HG03175 (cell line): Measurements from ENCODE around the gene ATP2B2.

Experiments
- ATAC-seq: cut with Tn5 transposase; IDR thresholded peaks from one replicate; pipeline ENCODE4 v1.9.1; 2021; ENCODE audit warnings: mild to moderate bottlenecking, moderate library complexity; ENCODE audit not compliant: unreplicated experiment

The ATP2B2 gene

DNA sequence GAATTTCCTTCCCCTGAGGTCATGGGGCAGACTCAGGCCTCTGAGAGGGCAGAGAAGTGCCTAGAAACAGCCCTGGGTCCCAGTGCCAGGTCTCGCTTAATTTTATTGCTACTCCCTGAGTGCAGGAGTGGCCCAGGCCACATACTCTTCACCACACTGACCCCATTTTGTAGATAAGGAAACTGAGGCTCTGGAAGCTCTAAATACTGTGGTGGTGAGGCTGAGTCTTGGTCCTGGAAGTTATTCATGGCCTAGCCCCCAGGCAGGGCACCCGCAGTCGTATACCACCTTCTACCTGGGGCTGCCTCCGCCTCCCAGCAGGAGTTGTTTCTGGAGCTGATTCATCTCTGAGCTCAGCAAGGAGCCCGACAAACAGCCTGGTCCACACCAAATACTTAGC lies 9.8 kb downstream of the ATP2B2 start:
- no peak for ATAC-seq

DNA sequence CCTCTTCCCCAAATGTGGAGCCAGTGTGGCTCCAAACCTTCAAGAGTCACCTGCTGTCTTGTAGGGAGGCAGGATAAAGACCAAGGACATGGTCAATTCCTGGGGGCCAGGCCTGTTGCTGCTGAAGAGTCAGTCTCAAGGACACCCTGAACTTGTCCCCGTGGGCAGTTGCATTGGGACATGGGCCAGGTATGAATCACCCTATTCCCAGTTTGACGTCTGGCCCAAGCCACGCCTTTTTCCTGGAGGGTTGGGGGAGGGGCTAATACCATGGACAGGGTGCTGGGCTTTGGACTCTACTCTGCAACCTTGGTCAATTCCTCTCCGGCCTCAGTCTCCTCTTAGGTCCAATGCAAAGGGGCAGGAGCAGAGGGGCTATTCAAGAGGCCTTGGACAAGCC lies 10.4 kb downstream of the ATP2B2 start:
- ATAC-seq: no peak

DNA sequence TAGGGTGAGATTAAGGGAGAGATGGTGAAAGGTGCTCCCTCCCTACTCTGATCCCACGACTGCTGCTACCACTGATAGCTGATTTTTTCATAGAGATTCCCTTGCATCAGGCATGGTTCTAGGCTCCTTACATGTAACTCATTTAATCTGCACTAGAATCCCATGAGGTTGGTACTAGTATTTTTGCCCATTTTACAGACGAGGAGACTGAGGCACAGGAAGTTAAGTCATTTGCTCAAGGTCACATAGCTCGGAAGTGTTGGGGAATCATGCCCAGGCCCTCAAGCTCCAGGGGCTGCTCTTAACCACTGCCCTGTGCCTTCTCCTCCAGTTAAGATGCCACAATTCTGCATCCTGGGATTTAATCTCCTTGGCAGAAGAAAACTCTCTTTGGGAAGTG lies 11.2 kb downstream of the ATP2B2 start:
- no peak for ATAC-seq

DNA sequence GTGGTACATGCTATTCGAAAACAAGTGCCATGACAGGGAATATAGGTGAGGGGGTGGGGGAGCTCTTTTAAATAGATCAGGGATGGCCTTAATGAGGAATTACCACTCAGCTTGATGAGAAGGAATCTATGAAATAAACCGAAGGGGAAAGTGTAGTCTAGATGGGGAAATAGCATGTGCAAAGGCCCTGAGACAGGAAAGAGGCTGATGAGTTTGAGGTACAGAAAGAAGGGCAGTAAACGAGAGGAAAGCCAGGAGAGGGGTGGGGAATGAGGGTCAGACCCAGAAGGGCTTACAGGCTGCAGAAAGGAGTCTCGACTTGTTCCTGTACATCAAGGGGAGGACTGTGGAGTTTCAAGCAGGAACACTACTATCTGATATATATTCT lies 12.2 kb downstream of the ATP2B2 start:
- ATAC-seq: no peak

- no peak for ATAC-seq
These were observed 12.8 kb downstream of the ATP2B2 start for GRCh38 chr3:10492364-10493201.

GRCh38 chr3:10489746-10490483 lies 15.5 kb downstream of the ATP2B2 start:
- no peak for ATAC-seq

- no peak for ATAC-seq
These were observed 17.3 kb downstream of the ATP2B2 start for GRCh38 chr3:10487988-10488633.

- ATAC-seq: no peak
These were observed 19.6 kb downstream of the ATP2B2 start for GRCh38 chr3:10485806-10486205.

GRCh38 chr3:10485380-10485779 lies 20.0 kb downstream of the ATP2B2 start:
- ATAC-seq: no peak

GRCh38 chr3:10484709-10485108 lies 20.7 kb downstream of the ATP2B2 start:
- ATAC-seq: no peak

- ATAC-seq: no peak
These were observed 21.6 kb downstream of the ATP2B2 start for GRCh38 chr3:10483686-10484345.

DNA sequence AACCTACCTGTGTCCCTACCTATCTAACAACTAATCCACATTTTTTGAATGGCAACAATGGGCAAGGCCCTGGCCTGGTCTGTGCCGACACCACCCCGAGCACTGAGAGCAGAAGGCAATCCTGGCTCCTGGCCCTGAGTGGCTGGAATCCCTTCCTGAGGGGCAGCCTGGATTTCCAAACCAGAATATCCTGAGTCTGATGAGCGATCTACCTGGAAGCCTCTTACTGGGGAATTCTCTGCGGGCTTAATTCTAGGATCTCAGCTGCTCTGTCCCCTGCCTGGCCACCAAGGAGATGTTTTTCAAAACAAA lies 22.1 kb downstream of the ATP2B2 start:
- ATAC-seq: no peak

DNA sequence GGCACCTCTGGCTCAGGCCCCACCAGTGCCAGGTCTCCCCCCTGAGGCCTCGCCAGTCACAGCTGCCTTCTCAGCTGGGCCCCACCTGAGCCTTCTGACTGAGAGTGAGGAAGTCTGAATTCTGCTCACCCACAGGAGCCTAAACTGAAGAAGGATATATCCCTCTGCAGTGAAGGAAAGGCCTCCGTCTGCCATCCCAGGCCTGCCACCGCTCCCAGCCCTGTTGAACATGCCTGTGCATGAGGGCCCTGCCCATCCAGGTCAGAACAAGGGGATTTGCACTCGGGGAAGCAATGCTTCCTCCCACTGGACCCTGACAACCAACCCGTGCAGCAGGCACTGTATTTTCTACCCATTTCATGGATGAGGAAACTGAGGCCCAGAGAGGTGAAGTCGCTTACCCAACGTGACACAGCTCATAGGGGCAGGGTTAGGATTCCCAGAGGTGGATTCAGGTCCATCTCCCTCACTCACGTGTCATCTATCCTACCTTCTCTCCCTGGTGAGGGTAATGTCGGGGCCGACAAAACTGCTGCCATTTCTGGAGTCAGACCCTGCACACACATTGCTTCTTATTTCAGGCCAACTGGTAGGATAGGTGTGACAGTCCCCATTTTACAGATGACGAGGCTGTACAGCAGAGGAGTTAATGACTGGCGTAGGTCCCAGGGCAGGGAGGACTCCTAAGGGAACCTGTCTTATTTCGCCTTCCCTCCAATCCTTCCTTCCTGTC lies 22.6 kb downstream of the ATP2B2 start:
- ATAC-seq: no peak

DNA sequence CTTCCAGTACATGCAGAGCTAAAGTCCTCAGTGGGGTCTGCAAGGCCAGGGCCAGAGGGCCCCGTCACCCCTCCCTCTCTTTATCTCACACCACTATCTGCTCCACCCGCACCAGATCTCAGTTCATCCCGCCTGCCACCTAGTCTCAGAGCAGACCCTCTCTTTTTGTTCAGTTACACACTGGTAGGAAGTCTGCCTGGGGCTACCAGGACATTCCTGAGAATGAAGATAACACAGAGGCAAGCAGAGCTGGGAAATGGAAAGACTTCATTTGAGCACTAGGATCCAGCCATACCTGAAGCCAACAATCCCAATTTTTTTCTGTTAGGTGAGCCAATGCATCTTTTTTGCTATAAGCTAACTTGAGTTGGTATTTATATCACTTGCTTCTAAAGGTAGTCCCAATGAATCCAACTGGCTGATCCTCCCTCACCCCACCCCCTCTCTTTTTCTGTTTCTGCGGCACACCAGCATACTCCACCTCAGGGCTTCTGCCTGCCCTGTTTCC lies 24.5 kb downstream of the ATP2B2 start:
- no peak for ATAC-seq

- ATAC-seq: no peak
These were observed 26.1 kb downstream of the ATP2B2 start for GRCh38 chr3:10479311-10479710.

GRCh38 chr3:10475983-10476382 lies 29.4 kb downstream of the ATP2B2 start:
- ATAC-seq: no peak

DNA sequence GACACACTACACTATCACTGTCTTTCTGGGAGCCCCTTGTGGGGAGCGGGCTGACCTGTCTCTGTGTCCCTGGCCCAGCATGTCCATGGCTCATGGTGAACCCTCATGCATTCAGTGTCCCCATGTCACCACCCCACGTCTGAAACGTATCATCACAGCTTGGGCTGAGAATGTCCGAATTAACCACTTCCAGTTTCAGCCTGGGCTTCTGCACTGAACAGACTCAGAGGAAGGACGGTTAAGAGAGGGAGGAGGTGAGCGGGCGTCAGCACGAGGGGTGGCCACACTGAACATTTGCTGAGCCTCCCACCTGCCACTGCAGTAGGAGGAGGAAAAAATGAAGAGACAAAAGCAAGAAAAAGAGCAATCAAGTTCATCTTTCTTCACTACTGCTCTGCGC lies 30.5 kb downstream of the ATP2B2 start:
- ATAC-seq: no peak

GRCh38 chr3:10474275-10474646 lies 31.1 kb downstream of the ATP2B2 start:
- ATAC-seq: no peak

DNA sequence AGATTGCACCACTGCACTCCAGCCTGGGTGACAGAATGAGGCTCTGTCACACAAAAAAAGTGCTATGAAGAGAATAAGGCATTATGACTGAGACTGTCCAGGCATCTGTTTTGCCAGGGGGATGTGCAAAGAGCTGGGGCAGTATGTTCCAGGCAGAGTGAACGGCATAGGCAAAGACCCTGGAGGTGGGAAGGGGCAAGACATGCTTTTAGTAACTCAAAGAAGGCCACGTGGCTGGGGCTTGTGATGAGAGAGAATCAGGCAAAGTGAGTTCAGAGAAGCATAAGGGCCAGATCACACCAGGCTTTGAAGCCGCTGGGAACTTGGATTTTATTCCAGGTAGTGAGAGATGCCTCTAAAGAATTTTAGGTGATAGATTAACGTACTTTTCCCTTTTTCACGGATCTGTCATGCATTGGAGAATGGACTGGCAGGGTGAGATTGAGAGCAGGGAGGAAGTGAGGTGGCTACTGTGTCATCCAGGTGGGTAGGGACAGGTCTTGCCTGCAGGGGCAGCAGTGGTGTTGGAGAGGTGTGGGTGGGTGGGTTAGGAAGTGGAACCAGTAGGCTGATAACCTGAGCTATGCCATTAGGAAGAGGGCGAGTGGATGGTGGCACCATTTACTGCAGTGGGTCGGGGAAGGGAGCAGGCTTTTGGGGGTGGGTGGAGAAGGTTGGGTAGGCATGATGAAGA lies 31.7 kb downstream of the ATP2B2 start:
- ATAC-seq: no peak

DNA sequence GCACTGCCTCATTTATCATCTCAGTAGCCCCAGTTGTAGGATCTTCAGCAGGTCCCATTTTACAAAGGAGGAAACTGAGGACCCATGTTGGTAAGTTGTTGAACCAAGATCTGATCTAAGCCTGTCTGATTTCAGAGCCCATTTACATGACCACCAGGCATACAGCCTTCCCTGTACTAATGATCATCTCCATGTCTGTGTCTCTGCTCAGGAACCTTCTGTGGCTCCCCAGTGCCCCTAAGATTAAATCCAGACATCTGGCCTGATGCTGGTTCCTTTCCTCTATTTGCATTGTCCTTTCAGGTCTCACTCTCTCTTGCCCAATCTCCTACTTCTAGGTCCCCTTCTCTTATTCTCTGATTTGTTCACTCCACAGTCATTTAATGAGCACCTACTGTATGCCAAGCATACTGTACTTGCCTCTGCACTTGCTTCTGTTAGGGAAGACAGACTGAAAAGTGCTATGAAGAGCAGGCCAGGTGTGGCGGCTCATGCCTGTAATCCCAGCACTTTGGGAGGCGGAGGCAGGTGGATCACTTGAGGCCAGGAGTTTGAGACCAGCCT lies 32.4 kb downstream of the ATP2B2 start:
- ATAC-seq: no peak
